Mesodermal cell (in vitro differentiated cells): Measurements from ENCODE around the gene MARCHF2.
"Not testable (repeated sequence)": the region's sequence is repeated elsewhere in the genome, so short reads cannot be mapped to it uniquely, and the experiment has no call there.

Source experiments
- H3K27ac ChIP-seq: 2 replicates; pipeline ENCODE4 v1.7.0; 2013; ENCODE audit warnings: mild to moderate bottlenecking, low read depth, low read length, moderate library complexity; ENCODE audit not compliant: severe bottlenecking
- H3K36me3 ChIP-seq: 2 replicates; pipeline ENCODE4 v1.7.1; 2013; ENCODE audit warnings: mild to moderate bottlenecking, low read length, moderate library complexity; ENCODE audit not compliant: control insufficient read depth, insufficient read depth
- H3K4me1 ChIP-seq: one replicate; pipeline ENCODE4 v1.7.1; 2013; ENCODE audit warnings: mild to moderate bottlenecking, low read length; ENCODE audit not compliant: insufficient read depth, control insufficient read depth, poor library complexity, severe bottlenecking
- H3K4me3 ChIP-seq: 2 replicates; pipeline ENCODE4 v1.7.0; 2013; ENCODE audit warnings: low read length, control low read depth, mild to moderate bottlenecking; ENCODE audit not compliant: insufficient read depth, poor library complexity, severe bottlenecking; ENCODE audit errors: extremely low read depth
- H3K9me3 ChIP-seq: 2 replicates; pipeline ENCODE4 v1.7.1; 2013; ENCODE audit warnings: mild to moderate bottlenecking, low read length, moderate library complexity; ENCODE audit not compliant: control insufficient read depth
- WGBS, 2 experiments: methylation state at CpG; one replicate each; pipeline ENCODE4 v1.1.5; 2013; ENCODE audit warnings: missing lambda C conversion rate in 2 of 2; ENCODE audit not compliant: insufficient coverage in 2 of 2; 5-methylcytosine and 5-hydroxymethylcytosine counted together

The MARCHF2 gene

DNA sequence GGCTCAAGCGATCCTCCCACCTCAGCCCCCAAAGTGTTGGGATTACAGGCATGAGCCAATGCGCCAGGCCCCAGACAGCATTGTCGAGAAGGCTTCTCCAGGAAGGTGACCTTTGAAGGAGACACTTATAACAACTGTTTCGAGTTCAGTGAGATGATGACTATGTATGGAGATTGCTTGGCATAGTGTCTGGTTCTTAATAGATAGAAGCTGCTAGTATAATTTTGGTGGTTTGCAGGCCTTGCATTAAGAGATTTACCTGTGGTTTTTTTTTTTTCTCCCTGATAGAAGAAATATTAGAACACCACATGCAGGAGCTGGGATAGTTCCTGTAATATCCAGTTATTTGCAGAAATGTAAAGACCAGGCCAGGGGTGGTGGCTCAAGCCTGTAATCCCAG lies 3.7 kb downstream of the MARCHF2 start:
- Histone ChIP-seq H3K9me3 (no peaks in the 10 kb centered on the region), H3K4me1 (peaks cover 8% of the 10 kb centered on the region), H3K36me3 (no peaks in the 10 kb centered on the region), H3K27ac (no peak overlapping the region), H3K4me3 (no peak overlapping the region)
- 78 to 89% methylated on average over 4 of the region's 4 CpGs for WGBS, 2 experiments

GRCh38 chr19:8421484-8422461 lies 8.7 kb downstream of the MARCHF2 start:
- Histone ChIP-seq H3K4me3 (no peak overlapping the region), H3K36me3 (no peaks in the 10 kb centered on the region), H3K27ac (no peak overlapping the region), H3K4me1 (peaks cover 29% of the 10 kb centered on the region), H3K9me3 (no peaks in the 10 kb centered on the region)
- WGBS, 2 experiments: 92 to 93% methylated on average over 25 to 27 of the region's 28 CpGs

GRCh38 chr19:8423817-8424223 lies 10.7 kb downstream of the MARCHF2 start:
- Histone ChIP-seq H3K9me3 (no peaks in the 10 kb centered on the region), H3K27ac (peak overlapping the region; percentile 97), H3K4me1 (peaks cover 21% of the 10 kb centered on the region), H3K4me3 (no peak overlapping the region), H3K36me3 (no peaks in the 10 kb centered on the region)
- 56 to 57% methylated on average over 8 of the region's 9 CpGs for WGBS, 2 experiments

DNA sequence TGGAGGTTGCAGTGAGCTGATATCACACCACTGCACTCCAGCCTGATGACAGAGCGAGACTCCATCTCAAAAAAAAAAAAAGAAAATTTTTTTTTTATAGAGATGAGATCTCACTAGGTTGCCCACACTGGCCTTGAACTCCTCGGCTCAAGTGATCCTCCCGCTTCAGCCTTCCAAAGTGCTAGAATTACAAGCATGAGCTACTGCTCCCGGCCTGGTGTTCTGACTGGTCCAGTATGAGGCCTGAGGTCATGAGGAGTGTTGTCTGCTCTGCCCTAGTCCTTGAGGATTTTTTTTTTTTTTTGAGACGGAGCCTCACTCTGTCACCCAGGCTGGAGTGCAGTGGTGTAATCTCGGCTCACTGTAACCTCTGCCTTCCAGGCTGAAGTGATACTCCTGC lies 12.2 kb downstream of the MARCHF2 start:
- H3K36me3 ChIP-seq, H3K4me3 ChIP-seq, H3K27ac ChIP-seq, H3K9me3 ChIP-seq: not testable (repeated sequence)
- peaks cover 21% of the 10 kb centered on the region for H3K4me1 ChIP-seq
- 85 to 90% methylated on average over 3 of the region's 6 CpGs for WGBS, 2 experiments

DNA sequence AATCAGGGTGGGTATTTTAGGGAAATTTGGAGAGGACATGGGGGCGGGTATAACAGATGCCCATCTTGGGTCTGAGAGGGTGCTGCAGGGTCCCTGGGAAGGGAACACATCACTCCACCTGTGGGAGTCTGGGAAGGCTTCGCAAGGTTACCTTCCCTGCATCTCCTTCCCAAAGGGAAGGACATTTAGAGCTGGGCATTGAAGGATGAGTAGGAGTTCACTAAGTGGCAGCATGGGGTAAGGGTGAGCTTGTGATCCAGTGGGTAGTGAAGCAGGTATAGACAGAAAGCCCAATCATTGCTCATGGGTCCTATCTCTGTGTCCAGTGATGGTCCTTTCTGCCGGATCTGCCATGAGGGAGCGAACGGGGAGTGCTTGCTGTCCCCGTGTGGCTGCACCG lies 13.2 kb downstream of the MARCHF2 start:
- Histone ChIP-seq H3K4me3 (no peak overlapping the region), H3K27ac (no peak overlapping the region), H3K36me3 (no peaks in the 10 kb centered on the region), H3K9me3 (no peaks in the 10 kb centered on the region), H3K4me1 (peaks cover 21% of the 10 kb centered on the region)
- WGBS, 2 experiments: 89 to 91% methylated on average over 6 to 7 of the region's 7 CpGs

DNA sequence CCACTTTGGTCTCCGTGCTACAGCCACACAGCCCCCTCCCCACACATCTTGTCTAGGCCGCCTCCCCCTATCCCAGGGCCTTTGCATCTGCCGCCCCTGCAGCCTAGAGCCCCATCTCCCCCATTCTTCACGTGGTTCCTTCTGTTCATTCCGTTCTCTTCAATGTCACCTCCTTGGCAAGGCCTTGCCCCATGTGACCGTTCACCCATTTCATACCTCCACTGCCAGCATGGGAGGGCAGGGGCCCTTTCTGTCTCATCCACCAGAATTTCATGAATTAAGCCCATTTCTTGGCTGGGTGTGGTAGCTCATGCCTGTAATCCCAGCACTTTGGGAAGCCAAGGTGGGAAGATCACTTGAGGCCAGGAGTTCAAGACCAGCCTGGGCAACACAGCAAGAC lies 15.9 kb downstream of the MARCHF2 start:
- Histone ChIP-seq H3K36me3 (no peaks in the 10 kb centered on the region), H3K9me3 (no peaks in the 10 kb centered on the region), H3K4me3 (no peak overlapping the region), H3K4me1 (peaks cover 12% of the 10 kb centered on the region), H3K27ac (no peak overlapping the region)
- 91 to 96% methylated on average over 4 to 6 of the region's 6 CpGs for WGBS, 2 experiments

- Histone ChIP-seq H3K36me3 (no peaks in the 10 kb centered on the region), H3K9me3 (no peaks in the 10 kb centered on the region), H3K4me1 (peaks cover 4% of the 10 kb centered on the region), H3K27ac (no peak overlapping the region), H3K4me3 (no peak overlapping the region)
- 98 to 100% methylated on average over 2 to 5 of the region's 6 CpGs for WGBS, 2 experiments
Measured at GRCh38 chr19:8429826-8430225, 16.7 kb downstream of the MARCHF2 start.

DNA sequence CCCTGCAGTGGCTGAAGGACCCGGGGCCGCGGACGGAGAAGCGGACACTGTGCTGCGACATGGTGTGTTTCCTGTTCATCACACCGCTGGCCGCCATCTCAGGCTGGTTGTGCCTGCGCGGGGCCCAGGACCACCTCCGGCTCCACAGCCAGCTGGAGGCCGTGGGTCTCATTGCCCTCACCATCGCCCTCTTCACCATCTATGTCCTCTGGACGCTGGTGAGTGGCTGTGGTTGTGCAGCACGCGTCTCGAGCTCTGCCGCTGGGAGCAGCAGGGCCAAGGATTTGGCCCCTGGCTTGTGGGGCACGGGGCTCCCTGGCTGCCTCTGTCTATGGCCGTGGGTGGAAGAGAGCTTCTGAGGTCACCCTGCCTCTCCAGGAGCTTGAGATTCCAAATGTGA lies 17.5 kb downstream of the MARCHF2 start:
- WGBS, 2 experiments: 93 to 95% methylated on average over 12 to 17 of the region's 20 CpGs
- Histone ChIP-seq H3K4me1 (no peaks in the 10 kb centered on the region), H3K4me3 (no peak overlapping the region), H3K36me3 (no peaks in the 10 kb centered on the region), H3K9me3 (no peaks in the 10 kb centered on the region), H3K27ac (no peak overlapping the region)

GRCh38 chr19:8438236-8438635 lies 25.1 kb downstream of the MARCHF2 start:
- Histone ChIP-seq H3K36me3 (peaks cover 2% of the 10 kb centered on the region), H3K4me1 (no peaks in the 10 kb centered on the region), H3K9me3 (no peaks in the 10 kb centered on the region), H3K4me3 (no peak overlapping the region), H3K27ac (no peak overlapping the region)
- WGBS, 2 experiments: 95 to 96% methylated on average over 11 to 12 of the region's 12 CpGs

DNA sequence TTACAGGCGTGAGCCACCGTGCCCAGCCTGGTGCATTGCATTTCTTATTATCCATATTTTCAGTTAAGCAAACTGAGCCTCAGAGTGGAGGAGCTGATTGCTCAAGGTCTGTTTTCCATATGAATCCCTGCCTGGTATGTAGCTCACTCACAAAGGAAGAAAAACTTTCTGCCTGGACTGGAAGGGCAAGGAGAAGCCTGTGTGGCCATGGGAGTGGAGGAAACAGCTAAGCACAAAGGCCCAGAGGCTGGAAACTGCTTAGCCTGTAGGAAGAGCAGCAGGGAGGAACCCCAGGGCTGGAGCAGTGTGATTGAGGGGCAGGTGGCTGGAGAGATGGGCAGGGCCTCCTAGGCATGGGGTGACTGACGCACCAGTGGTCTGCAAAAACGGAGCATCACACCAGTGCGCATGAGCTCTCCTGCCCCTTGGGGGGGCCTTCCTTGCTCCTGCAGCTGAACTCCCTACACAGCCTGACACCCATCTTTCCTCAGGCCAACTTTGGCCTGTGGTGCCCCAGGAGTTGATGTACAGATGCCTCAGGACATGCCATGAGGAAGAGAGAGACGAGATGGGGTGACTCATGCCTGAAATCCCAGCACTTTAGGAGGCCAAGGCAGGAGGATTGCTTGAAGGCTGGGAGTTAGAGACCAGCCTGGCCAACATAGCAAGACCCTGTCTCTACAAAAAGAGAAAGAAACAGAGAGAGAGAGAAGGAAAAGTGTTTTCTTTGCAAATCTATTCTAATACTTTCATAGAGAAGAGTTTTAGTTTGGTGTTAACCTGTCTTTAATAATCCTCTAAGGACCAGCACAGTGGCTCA lies 28.8 kb downstream of the MARCHF2 start:
- no peak overlapping the region for H3K27ac ChIP-seq

More for the DNA sequence above, 28.8 kb downstream of the MARCHF2 start:
- Histone ChIP-seq H3K9me3 (no peaks in the 10 kb centered on the region), H3K4me3 (no peak overlapping the region), H3K36me3 (peaks cover 15% of the 10 kb centered on the region), H3K4me1 (peaks cover 3% of the 10 kb centered on the region)
- 81 to 87% methylated on average over 4 to 5 of the region's 6 CpGs for WGBS, 2 experiments
